Right cardiac atrium (tissue), 5 donors: Measurements from ENCODE around the gene NPAS3. TPM values are rescaled to one million over a fixed set of nuclear protein-coding genes. Genes with fewer than 3 reads are reported as not detected.

Experiments used
- ATAC-seq, 2 donors: fragments of 200-7000 bp; cut with Tn5 transposase; one replicate each; pipeline versions ENCODE4 v1.8.0 to v1.9.1; 2020; ENCODE audit warnings: moderate library complexity in 2 of 2, mild to moderate bottlenecking in 1 of 2
- DNase-seq, 3 donors: peaks; one replicate each; pipeline ENCODE4 v3.0.0-alpha.2; 2020
- H3K27ac ChIP-seq: one replicate; pipeline ENCODE4 v1.5.1; 2013; ENCODE audit warnings: mild to moderate bottlenecking, low read length, control low read depth, moderate library complexity
- H3K27me3 ChIP-seq: one replicate; pipeline ENCODE4 v1.6.1; 2013; ENCODE audit not compliant: control insufficient read depth, insufficient read depth
- H3K4me1 ChIP-seq: one replicate; pipeline ENCODE4 v1.6.1; 2013; ENCODE audit warnings: low read length; ENCODE audit not compliant: control insufficient read depth, insufficient read depth
- H3K4me3 ChIP-seq: one replicate; pipeline ENCODE4 v1.5.1; 2013; ENCODE audit warnings: low read length, control low read depth
- H3K9me3 ChIP-seq: one replicate; pipeline ENCODE4 v1.6.1; 2013; ENCODE audit warnings: low read length; ENCODE audit not compliant: control insufficient read depth
- WGBS: extraction: QIAGEN DNeasy Blood & Tissue Kit; methylation state at CpG from one replicate; pipeline ENCODE4 v1.1.7; 2013; 5-methylcytosine and 5-hydroxymethylcytosine counted together
- intact Hi-C, 4 donors: fragments of 100-400 bp; cut with DNase I; formaldehyde crosslinking; loops; one replicate each; pipeline versions ENCODE4 v1.11.0 to v1.14.0; 2022 to 2023
- polyA plus RNA-seq: library from polyadenylated mRNA; stranded (reverse); fragments of 200-250 nt; gene quantifications from one replicate; pipeline ENCODE4 v1.2.3, GENCODE V29; 2013
- total RNA-seq, 4 donors: library from RNA; stranded (reverse); fragmentation: NEBNext Ultra II Directional; extraction: Animal tissue kit (Norgen Biotek cat#: 25700); gene quantifications; one replicate each; pipeline ENCODE4 v1.2.1, GENCODE V29; 2021
- donor health status: healthy with polysubstance abuse.
- donor health status: DM: no; HTN: yes; CAD: no.
- donor health status: DM: no; HTN: no; CAD: no.
- donor health status: DM: no; HTN: yes; CAD: no; lungs with severe emphysema.
- donor health status: DM: yes; HTN: yes; CAD: no.

Gene NPAS3
- total and polyA plus RNA-seq, 5 donors, result 0.48 to 5.7 (median 4.0) TPM

- Histone ChIP-seq H3K27ac (no peak overlapping the region), H3K4me1 (no peaks in the 10 kb centered on the region), H3K27me3 (no peaks in the 10 kb centered on the region), H3K4me3 (no peak overlapping the region), H3K9me3 (no peaks in the 10 kb centered on the region)
- ATAC-seq (no peak), DNase-seq (no peak)
- intact Hi-C loops, result no loop called here
- 89% methylated on average over 7 of the region's 7 CpGs for WGBS
These were observed 637.3 kb downstream of the NPAS3 start for GRCh38 chr14:33576014-33576413.

- Histone ChIP-seq H3K4me3 (no peak overlapping the region), H3K27ac (no peak overlapping the region), H3K9me3 (no peaks in the 10 kb centered on the region), H3K27me3 (no peaks in the 10 kb centered on the region), H3K4me1 (no peaks in the 10 kb centered on the region)
- WGBS, result 96% methylated on average over 3 of the region's 3 CpGs
- ATAC-seq (no peak), DNase-seq (no peak)
- intact Hi-C loops, result no loop called here
These were observed 640.0 kb downstream of the NPAS3 start for GRCh38 chr14:33578461-33579216.

- peak in 1 of 3 donors; percentile 25 for DNase-seq
- no peak for ATAC-seq
- intact Hi-C loops, result no loop called here
- Histone ChIP-seq H3K9me3 (no peaks in the 10 kb centered on the region), H3K27ac (no peak overlapping the region), H3K4me3 (no peak overlapping the region), H3K4me1 (no peaks in the 10 kb centered on the region), H3K27me3 (no peaks in the 10 kb centered on the region)
- whole genome bisulfite sequencing, result 87% methylated on average over 9 of the region's 9 CpGs
These were observed 641.6 kb downstream of the NPAS3 start for GRCh38 chr14:33580231-33580749.

- WGBS, result 88% methylated on average over 2 of the region's 2 CpGs
- Histone ChIP-seq H3K4me3 (no peak overlapping the region), H3K9me3 (no peaks in the 10 kb centered on the region), H3K27ac (no peak overlapping the region), H3K27me3 (no peaks in the 10 kb centered on the region), H3K4me1 (no peaks in the 10 kb centered on the region)
- DNase-seq (no peak), ATAC-seq (no peak)
- intact Hi-C loops, result no loop called here
These were observed 642.2 kb downstream of the NPAS3 start for GRCh38 chr14:33580841-33581240.

- no peak overlapping the region for H3K4me3 ChIP-seq
- intact Hi-C loops, result no loop called here
- H3K9me3 ChIP-seq, result no peaks in the 10 kb centered on the region
- no peak overlapping the region for H3K27ac ChIP-seq
- H3K4me1 ChIP-seq, result no peaks in the 10 kb centered on the region
- no peaks in the 10 kb centered on the region for H3K27me3 ChIP-seq
- ATAC-seq, result no peak
- no peak for DNase-seq
- 95% methylated on average over 2 of the region's 2 CpGs for WGBS
These were observed 646.0 kb downstream of the NPAS3 start for GRCh38 chr14:33584697-33585096.

- intact Hi-C loops, result no loop called here
- 86% methylated on average over 4 of the region's 4 CpGs for WGBS
- Histone ChIP-seq H3K9me3 (no peaks in the 10 kb centered on the region), H3K27me3 (no peaks in the 10 kb centered on the region), H3K27ac (no peak overlapping the region), H3K4me3 (no peak overlapping the region), H3K4me1 (no peaks in the 10 kb centered on the region)
- no peak for DNase-seq
- ATAC-seq, result no peak
These were observed 648.1 kb downstream of the NPAS3 start for GRCh38 chr14:33586806-33587205.

GRCh38 chr14:33587791-33588190 is 649.1 kb downstream of the NPAS3 start:
- WGBS, result 85% methylated on average over 5 of the region's 5 CpGs
- Histone ChIP-seq H3K4me3 (no peak overlapping the region), H3K27me3 (no peaks in the 10 kb centered on the region), H3K27ac (no peak overlapping the region), H3K4me1 (no peaks in the 10 kb centered on the region), H3K9me3 (no peaks in the 10 kb centered on the region)
- DNase-seq (no peak), ATAC-seq (no peak)
- intact Hi-C loops, result no loop called here

- Histone ChIP-seq H3K4me1 (no peaks in the 10 kb centered on the region), H3K27ac (no peak overlapping the region), H3K4me3 (no peak overlapping the region), H3K9me3 (no peaks in the 10 kb centered on the region), H3K27me3 (no peaks in the 10 kb centered on the region)
- no peak for ATAC-seq
- intact Hi-C loops, result no loop called here
- WGBS, result 93% methylated on average over 4 of the region's 4 CpGs
- DNase-seq, result no peak
These were observed 650.1 kb downstream of the NPAS3 start for GRCh38 chr14:33588771-33589170.

GRCh38 chr14:33589334-33589733 is 650.7 kb downstream of the NPAS3 start:
- DNase-seq (no peak), ATAC-seq (no peak)
- Histone ChIP-seq H3K4me1 (no peaks in the 10 kb centered on the region), H3K4me3 (no peak overlapping the region), H3K27me3 (no peaks in the 10 kb centered on the region), H3K27ac (no peak overlapping the region), H3K9me3 (no peaks in the 10 kb centered on the region)
- intact Hi-C loops, result no loop called here
- whole genome bisulfite sequencing, result 69% methylated on average over 3 of the region's 3 CpGs

GRCh38 chr14:33590891-33591630 is 652.4 kb downstream of the NPAS3 start:
- 83% methylated on average over 4 of the region's 4 CpGs for WGBS
- no peak for DNase-seq
- Histone ChIP-seq H3K4me1 (no peaks in the 10 kb centered on the region), H3K9me3 (no peaks in the 10 kb centered on the region), H3K4me3 (no peak overlapping the region), H3K27ac (no peak overlapping the region), H3K27me3 (no peaks in the 10 kb centered on the region)
- no peak for ATAC-seq
- intact Hi-C loops, result loop anchor here in 1 of 4 donors (5.0 kb wide), 1 partner anchor 459 kb away; no protein-coding TSS in a partner anchor

GRCh38 chr14:33592297-33592696 is 653.6 kb downstream of the NPAS3 start:
- intact Hi-C loops, result loop anchor here in 1 of 4 donors (5.0 kb wide), 1 partner anchor 460 kb away; no protein-coding TSS in a partner anchor
- H3K27me3 ChIP-seq, result no peaks in the 10 kb centered on the region
- no peaks in the 10 kb centered on the region for H3K9me3 ChIP-seq
- ATAC-seq (no peak), DNase-seq (no peak)
- no peak overlapping the region for H3K27ac ChIP-seq
- no peak overlapping the region for H3K4me3 ChIP-seq
- H3K4me1 ChIP-seq, result no peaks in the 10 kb centered on the region
- WGBS, result 88% methylated on average over 2 of the region's 2 CpGs
